HCT116 (cell line): ENCODE data around the gene HOXA2. TPM values are rescaled to one million over a fixed set of nuclear protein-coding genes. Genes with fewer than 3 reads are reported as not detected.

Source experiments
- ATAC-seq: fragments of 200-7000 bp; cut with Tn5 transposase; 2 replicates; pipeline ENCODE4 v1.9.1; 2020; ENCODE audit warnings: mild to moderate bottlenecking, moderate library complexity
- BruUV-seq: library from RNA; stranded (reverse); fragments of 400-500 nt; replicated peaks from 2 replicates; lab custom pipeline; 2021; lab: Mats Ljungman, UMichigan
- CTCF ChIA-PET: fragments of 300-600 bp; sonication (Branson Sonifier 250); formaldehyde crosslinking; loops from one replicate; lab custom pipeline; 2021; ENCODE audit warnings: antibody characterized with exemption; lab: Charles Lee
- POLR2A ChIA-PET: fragments of 300-600, 350-600 bp; sonication (Branson Sonifier 250); formaldehyde crosslinking; loops from one replicate; lab custom pipeline; 2021; ENCODE audit warnings: antibody characterized with exemption; lab: Charles Lee
- RAD21 ChIA-PET, 2 experiments: fragments of 300-600 bp; sonication (Branson Sonifier 250); formaldehyde crosslinking; loops; one replicate each; lab custom pipeline; 2023; ENCODE audit warnings: low total read pairs in 2 of 2; ENCODE audit not compliant: uncharacterized antibody in 2 of 2, unreplicated experiment in 2 of 2, low non-redundant PET in 1 of 2; lab: Charles Lee
- DNase-seq: peaks from one replicate; pipeline ENCODE4 v3.0.0-alpha.2; 2010; ENCODE audit warnings: low read depth, low spot score
- H2AFZ ChIP-seq: fragments of 200-600 bp; shearing (Covaris generic), sonication (generic); 2 replicates; pipeline ENCODE4 v1.6.1; 2017; ENCODE audit warnings: low read depth, mixed run types, mixed read lengths, antibody characterized with exemption, low read length; ENCODE audit not compliant: poor library complexity, severe bottlenecking
- H3K27ac ChIP-seq: 2 replicates; pipeline ENCODE4 v1.5.1; 2012; ENCODE audit warnings: low read depth, low read length
- H3K27me3 ChIP-seq: fragments of 200-600 bp; sonication (generic); 2 replicates; pipeline ENCODE4 v1.6.1; 2016; ENCODE audit warnings: mixed run types, low read length, mixed read lengths; ENCODE audit not compliant: insufficient read depth
- H3K36me3 ChIP-seq, 2 experiments: fragments of 200-500 bp in 1 of 2; fragments of 200-600 bp in 1 of 2; sonication (Bioruptor generic) in 1 of 2; sonication (generic) in 1 of 2; 2 replicates each; pipeline versions ENCODE4 v1.5.1 to v1.6.1; 2014 to 2016; ENCODE audit warnings: low read length in 2 of 2, inconsistent platforms in 1 of 2, mixed read lengths in 1 of 2, mixed run types in 1 of 2; ENCODE audit not compliant: insufficient read depth in 2 of 2, control insufficient read depth in 1 of 2
- H3K4me1 ChIP-seq, 2 experiments: fragments of 200-600 bp in 1 of 2; sonication (generic) in 1 of 2; 2 replicates each; pipeline versions ENCODE4 v1.5.1 to v1.6.1; 2012 to 2017; ENCODE audit warnings: low read length in 2 of 2, inconsistent platforms in 1 of 2, mild to moderate bottlenecking in 1 of 2, mixed read lengths in 1 of 2, mixed run types in 1 of 2, moderate library complexity in 1 of 2; ENCODE audit not compliant: insufficient read depth in 2 of 2, control insufficient read depth in 1 of 2
- H3K4me2 ChIP-seq: fragments of 200-600 bp; sonication (generic); 2 replicates; pipeline ENCODE4 v1.6.1; 2017; ENCODE audit warnings: mixed run types, low read length, mixed read lengths
- H3K4me3 ChIP-seq, 2 experiments: fragments of 200-600 bp in 1 of 2; sonication (generic) in 1 of 2; replicated peaks in 1 of 2; 2 replicates each; pipeline ENCODE4 v1.5.1; 2011 to 2016; ENCODE audit warnings: low read length in 2 of 2, control low read depth in 1 of 2, low read depth in 1 of 2, mild to moderate bottlenecking in 1 of 2, mixed read lengths in 1 of 2, mixed run types in 1 of 2
- H3K79me2 ChIP-seq: fragments of 200-600 bp; sonication (generic); 2 replicates; pipeline ENCODE4 v1.6.1; 2017; ENCODE audit warnings: mild to moderate bottlenecking, mixed run types, low read length, moderate library complexity, mixed read lengths; ENCODE audit not compliant: insufficient read depth
- H3K9ac ChIP-seq: fragments of 200-600 bp; sonication (generic); 2 replicates; pipeline ENCODE4 v1.6.1; 2016; ENCODE audit warnings: low read length, mixed read lengths
- H3K9me2 ChIP-seq: fragments of 200-600 bp; sonication (generic), shearing (Covaris generic); 2 replicates; pipeline ENCODE4 v1.6.1; 2017; ENCODE audit warnings: mixed run types, mild to moderate bottlenecking, moderate library complexity; ENCODE audit not compliant: insufficient read depth
- H3K9me3 ChIP-seq, 2 experiments: fragments of 200-500 bp in 1 of 2; fragments of 200-600 bp in 1 of 2; sonication (Bioruptor generic) in 1 of 2; sonication (generic) in 1 of 2; 2 replicates each; pipeline ENCODE4 v1.6.1; 2014 to 2017; ENCODE audit warnings: low read length in 2 of 2, mixed read lengths in 2 of 2, inconsistent platforms in 1 of 2, low read depth in 1 of 2, mild to moderate bottlenecking in 1 of 2, mixed run types in 1 of 2, moderate library complexity in 1 of 2; ENCODE audit not compliant: control insufficient read depth in 1 of 2, insufficient read depth in 1 of 2
- H4K20me1 ChIP-seq: fragments of 200-600 bp; sonication (generic), shearing (Covaris generic); 2 replicates; pipeline ENCODE4 v1.6.1; 2017; ENCODE audit warnings: mixed run types, mild to moderate bottlenecking, moderate library complexity; ENCODE audit not compliant: insufficient read depth
- ATF3 ChIP-seq: IDR thresholded peaks from 2 replicates; pipeline ENCODE4 v1.6.1; 2012
- CTCF ChIP-seq, 3 experiments: fragments of 200-600 bp in 1 of 3; sonication (generic) in 1 of 3; IDR thresholded peaks in 2 of 3; conservative IDR thresholded peaks in 1 of 3; 2 replicates each; pipeline ENCODE4 v1.5.1; 2012 to 2017; ENCODE audit warnings: low read depth in 2 of 3, low read length in 2 of 3, antibody characterized with exemption in 1 of 3, borderline replicate concordance in 1 of 3, control low read depth in 1 of 3, mild to moderate bottlenecking in 1 of 3, mixed read lengths in 1 of 3, mixed run types in 1 of 3, moderate library complexity in 1 of 3; ENCODE audit not compliant: insufficient read depth in 1 of 3
- EGR1 ChIP-seq: IDR thresholded peaks from 2 replicates; pipeline ENCODE4 v1.6.1; 2012; ENCODE audit warnings: low read depth
- EZH2 ChIP-seq: fragments of 200-600 bp; sonication (generic); IDR thresholded peaks from 2 replicates; pipeline ENCODE4 v1.6.1; 2017; ENCODE audit warnings: antibody characterized with exemption, mixed run types
- FOSL1 ChIP-seq: IDR thresholded peaks from 2 replicates; pipeline ENCODE4 v1.6.1; 2012; ENCODE audit warnings: low read depth
- POLR2A ChIP-seq: IDR thresholded peaks from 2 replicates; pipeline ENCODE4 v1.7.0; 2011; ENCODE audit warnings: borderline replicate concordance; ENCODE audit not compliant: insufficient read depth, insufficient read length; ENCODE audit errors: extremely low read depth
- POLR2AphosphoS5 ChIP-seq: IDR thresholded peaks from 2 replicates; pipeline ENCODE4 v1.6.1; 2011; ENCODE audit warnings: mild to moderate bottlenecking, low read depth, low read length, moderate library complexity
- REST ChIP-seq: IDR thresholded peaks from 2 replicates; pipeline ENCODE4 v1.6.1; 2012; ENCODE audit warnings: low read depth
- YY1 ChIP-seq: IDR thresholded peaks from 2 replicates; pipeline ENCODE4 v1.6.1; 2011; ENCODE audit warnings: low read length, low read depth, moderate library complexity, mild to moderate bottlenecking; ENCODE audit not compliant: insufficient replicate concordance; ENCODE audit errors: extremely low read depth
- ZBTB33 ChIP-seq: IDR thresholded peaks from 2 replicates; pipeline ENCODE4 v1.6.1; 2011; ENCODE audit warnings: mild to moderate bottlenecking, low read length, moderate library complexity; ENCODE audit not compliant: insufficient replicate concordance; ENCODE audit errors: extremely low read depth
- ZFX ChIP-seq: fragments of 450-650 bp; IDR thresholded peaks from 2 replicates; pipeline ENCODE4 v1.6.1; 2017
- intact Hi-C: fragments of 100-400 bp; cut with micrococcal nuclease; formaldehyde crosslinking; loops from 2 replicates; pipeline ENCODE4 v1.10.0; 2022
- total RNA-seq: library from RNA; stranded (reverse); gene quantifications from one replicate; pipeline ENCODE4 v1.2.1, GENCODE V29; 2021; ENCODE audit not compliant: unreplicated experiment

Gene HOXA2
- total RNA-seq, 1 experiment from 2014 or later: 0.57 TPM

- no peaks in the 10 kb centered on the region for H3K9me3 ChIP-seq
- H3K4me3 ChIP-seq: no peak overlapping the region
- CTCF ChIA-PET: no interaction called here
- H3K27ac ChIP-seq: no peak overlapping the region
- no peaks in the 10 kb centered on the region for H3K9me2 ChIP-seq
- H3K4me2 ChIP-seq: no peak overlapping the region
- no TSS peak for BruUV-seq
- no peaks in the 10 kb centered on the region for H3K79me2 ChIP-seq
- intact Hi-C loops: no loop called here
- DNase-seq (no peak), ATAC-seq (no peak)
- H3K9ac ChIP-seq: no peak overlapping the region
- no peaks in the 10 kb centered on the region for H4K20me1 ChIP-seq
- H3K36me3 ChIP-seq: no peaks in the 10 kb centered on the region
- H2AFZ ChIP-seq: no peak overlapping the region
- POLR2A ChIA-PET: no interaction called here
- RAD21 ChIA-PET: no interaction called here
- no peak for TF ChIP-seq EZH2
- H3K4me1 ChIP-seq: peaks cover 40 to 79% of the 10 kb centered on the region in 2 experiments
- peaks cover 28% of the 10 kb centered on the region; the same call in 1 of the 2 replicates for H3K27me3 ChIP-seq
These were observed 19.2 kb upstream of the HOXA2 start for GRCh38 chr7:27121684-27122076.

- ChIA-PET POLR2A (interaction anchor here (1.2 kb wide), 1 partner anchor 9 kb away, joined by 3 read pairs; no protein-coding TSS in a partner anchor), CTCF (interaction anchor here (0.8 kb wide), 1 partner anchor 266 kb away, joined by 4 read pairs; no protein-coding TSS in a partner anchor), RAD21 (no interaction called here)
- no peaks in the 10 kb centered on the region for H4K20me1 ChIP-seq
- no peak overlapping the region for H2AFZ ChIP-seq
- ATAC-seq: no peak
- no peak for DNase-seq
- H3K36me3 ChIP-seq: no peaks in the 10 kb centered on the region
- no peaks in the 10 kb centered on the region for H3K9me2 ChIP-seq
- H3K27me3 ChIP-seq: peaks cover 16% of the 10 kb centered on the region; the same call in 1 of the 2 replicates
- intact Hi-C loops: no loop called here
- H3K9ac ChIP-seq: no peak overlapping the region
- peaks cover 50 to 81% of the 10 kb centered on the region in 2 experiments for H3K4me1 ChIP-seq
- no TSS peak for BruUV-seq
- no peaks in the 10 kb centered on the region for H3K9me3 ChIP-seq
- H3K79me2 ChIP-seq: no peaks in the 10 kb centered on the region
- H3K4me3 ChIP-seq: no peak overlapping the region
- peak overlapping the region; percentile 24; the same call in 1 of the 2 replicates for H3K4me2 ChIP-seq
- H3K27ac ChIP-seq: no peak overlapping the region
- TF ChIP-seq REST: no peak
- no peak for TF ChIP-seq POLR2AphosphoS5
- no peak for TF ChIP-seq ATF3
- no peak for TF ChIP-seq POLR2A
- no peak for TF ChIP-seq FOSL1
- no peak for TF ChIP-seq EGR1
- TF ChIP-seq EZH2: no peak
- TF ChIP-seq ZFX: no peak
- no peak for TF ChIP-seq CTCF (IDR thresholded peaks at IDR 0.05 in 2 of 3, conservative IDR thresholded peaks at IDR 0.05 in 1 of 3; ENCODE audit: borderline replicate concordance in 1 of 3, insufficient read depth in 1 of 3, low read depth in 2 of 3, low read length in 2 of 3)
- no peak for TF ChIP-seq ZBTB33
- no peak for TF ChIP-seq YY1
These were observed 17.0 kb upstream of the HOXA2 start for GRCh38 chr7:27119412-27119911.
